PFSK-1 (cell line): ENCODE results near the gene PRDX1.

Source experiments
- FOXP2 ChIP-seq: optimal IDR thresholded peaks from 2 replicates; pipeline ENCODE3; 2011; ENCODE audit warnings: borderline replicate concordance, control low read depth, inconsistent platforms; ENCODE audit not compliant: insufficient read depth; ENCODE audit errors: extremely low read length, extremely low read depth
- POLR2AphosphoS5 ChIP-seq: IDR thresholded peaks from 2 replicates; pipeline ENCODE4 v1.6.1; 2012; ENCODE audit warnings: low read depth, mild to moderate bottlenecking, control low read depth, low read length, moderate library complexity
- REST ChIP-seq, 2 experiments: IDR thresholded peaks; 2 replicates each; pipeline versions ENCODE4 v1.6.1 to v1.8.0; 2011 to 2012; ENCODE audit warnings: low read depth in 2 of 2, low read length in 2 of 2, control low read depth in 1 of 2, inconsistent platforms in 1 of 2, mild to moderate bottlenecking in 1 of 2, moderate library complexity in 1 of 2; ENCODE audit not compliant: insufficient read depth in 1 of 2
- SIN3A ChIP-seq: IDR thresholded peaks from 2 replicates; pipeline ENCODE4 v1.6.1; 2012; ENCODE audit warnings: mild to moderate bottlenecking, low read length, moderate library complexity, borderline replicate concordance; ENCODE audit not compliant: insufficient read depth
- TAF1 ChIP-seq: IDR thresholded peaks from 2 replicates; pipeline ENCODE4 v1.6.1; 2012; ENCODE audit warnings: low read length, control low read depth, borderline replicate concordance; ENCODE audit not compliant: insufficient read depth

Gene PRDX1

DNA sequence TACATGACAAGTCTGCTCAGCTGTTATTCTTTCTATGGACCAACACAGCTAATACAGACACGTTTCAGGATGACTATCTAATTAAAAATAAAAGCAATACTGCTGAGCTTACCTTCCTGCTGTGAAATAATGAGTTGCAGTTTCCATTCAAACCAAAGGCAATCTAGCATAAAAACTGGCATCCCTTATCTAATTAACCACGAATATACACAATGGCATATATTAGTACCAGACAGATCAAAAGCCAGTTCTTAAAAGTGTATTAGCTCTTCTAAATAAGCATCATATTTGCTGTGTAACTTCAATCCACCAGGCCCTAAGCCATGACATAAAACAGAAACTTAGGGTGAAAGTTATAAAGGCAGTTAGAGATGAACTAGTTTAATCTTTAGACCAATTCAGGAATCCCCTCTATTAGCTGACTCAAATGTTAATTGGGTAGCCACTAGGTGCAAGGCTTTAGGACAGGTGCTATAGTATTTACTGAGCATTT lies 51.3 kb downstream of the PRDX1 start:
- TF ChIP-seq REST (IDR thresholded peaks at IDR 0.05; ENCODE audit: insufficient read depth in 1 of 2, low read depth in 2 of 2, low read length in 2 of 2) (no peak), FOXP2 (no peak), SIN3A (no peak), TAF1 (no peak), POLR2AphosphoS5 (no peak)

DNA sequence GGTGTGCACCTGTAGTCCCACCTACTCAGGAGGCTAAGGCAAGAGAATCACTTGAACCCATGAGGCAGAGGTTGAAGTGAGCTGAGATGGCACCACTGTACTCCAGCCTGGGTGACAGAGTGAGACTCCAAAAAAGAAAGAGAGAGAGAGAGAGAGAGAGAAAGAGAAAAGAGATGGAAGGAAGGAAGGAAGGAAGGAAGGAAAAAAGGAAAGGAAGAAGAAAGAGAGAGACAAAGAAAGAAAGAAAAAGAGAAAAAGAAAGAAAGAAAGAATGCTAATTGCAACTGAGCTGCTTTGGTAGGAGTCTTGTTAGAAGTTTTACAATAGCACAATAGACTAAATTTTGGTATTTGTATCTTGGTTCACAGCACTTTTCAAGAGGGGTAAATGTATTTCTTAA lies 56.4 kb downstream of the PRDX1 start:
- TF ChIP-seq POLR2AphosphoS5 (no peak), REST (IDR thresholded peaks at IDR 0.05; ENCODE audit: insufficient read depth in 1 of 2, low read depth in 2 of 2, low read length in 2 of 2) (no peak)
